Neural crest cell (in vitro differentiated cells): ENCODE data around the gene RTN4IP1. TPM values are rescaled to one million over a fixed set of nuclear protein-coding genes. Genes with fewer than 3 reads are reported as not detected.

ENCODE experiments used
- DNase-seq: peaks from one replicate; pipeline ENCODE4 v3.0.0; 2021; ENCODE audit warnings: low read depth, mixed read lengths, low spot score
- H3K27ac Mint-ChIP-seq: one replicate; pipeline ENCODE4 v1.8.0; 2021; ENCODE audit warnings: mild to moderate bottlenecking, mixed read lengths; ENCODE audit not compliant: unreplicated experiment
- H3K27me3 Mint-ChIP-seq: 2 replicates; pipeline ENCODE4 v1.8.0; 2021; ENCODE audit warnings: low read depth, mild to moderate bottlenecking, mixed read lengths
- H3K36me3 Mint-ChIP-seq: 2 replicates; pipeline ENCODE4 v1.8.0; 2021; ENCODE audit warnings: low read depth, mild to moderate bottlenecking, mixed read lengths
- H3K4me1 Mint-ChIP-seq: 2 replicates; pipeline ENCODE4 v1.8.0; 2021; ENCODE audit warnings: mixed read lengths
- H3K4me3 Mint-ChIP-seq: one replicate; pipeline ENCODE4 v1.8.0; 2021; ENCODE audit warnings: mild to moderate bottlenecking, mixed read lengths
- H3K9me3 Mint-ChIP-seq: 2 replicates; pipeline ENCODE4 v1.8.0; 2021; ENCODE audit warnings: mixed read lengths
- CTCF ChIP-seq: fragments of 200-600 bp; sonication (generic); conservative IDR thresholded peaks from 2 replicates; pipeline ENCODE4 v1.5.0; 2021; ENCODE audit warnings: antibody characterized with exemption, mild to moderate bottlenecking
- total RNA-seq: library from RNA; stranded (reverse); gene quantifications from 2 replicates; pipeline ENCODE4 v1.2.1, GENCODE V29; 2021

RTN4IP1 gene
- total RNA-seq, 1 donor from 2014 or later, result 9.1 TPM

- Mint-ChIP-seq H3K27me3 (no peaks in the 10 kb centered on the region), H3K9me3 (no peaks in the 10 kb centered on the region), H3K4me1 (peaks cover 1% of the 10 kb centered on the region), H3K36me3 (no peaks in the 10 kb centered on the region), H3K4me3 (no peak overlapping the region), H3K27ac (no peak overlapping the region)
- no peak for DNase-seq
- TF ChIP-seq CTCF, result no peak
Observed at GRCh38 chr6:106569428-106569827, 59.9 kb downstream of the RTN4IP1 start.

GRCh38 chr6:106568530-106568929 is 60.8 kb downstream of the RTN4IP1 start:
- H3K27ac Mint-ChIP-seq, result no peak overlapping the region
- no peak for DNase-seq
- no peak overlapping the region for H3K4me3 Mint-ChIP-seq
- H3K4me1 Mint-ChIP-seq, result no peaks in the 10 kb centered on the region
- no peaks in the 10 kb centered on the region for H3K36me3 Mint-ChIP-seq
- no peaks in the 10 kb centered on the region for H3K9me3 Mint-ChIP-seq
- no peak for TF ChIP-seq CTCF
- no peaks in the 10 kb centered on the region for H3K27me3 Mint-ChIP-seq

GRCh38 chr6:106564476-106564875 is 64.8 kb downstream of the RTN4IP1 start:
- H3K27ac Mint-ChIP-seq, result no peak overlapping the region
- no peak for TF ChIP-seq CTCF
- H3K4me1 Mint-ChIP-seq, result peaks cover 13% of the 10 kb centered on the region
- H3K9me3 Mint-ChIP-seq, result no peaks in the 10 kb centered on the region
- no peaks in the 10 kb centered on the region for H3K27me3 Mint-ChIP-seq
- no peaks in the 10 kb centered on the region for H3K36me3 Mint-ChIP-seq
- no peak overlapping the region for H3K4me3 Mint-ChIP-seq
- no peak for DNase-seq

- Mint-ChIP-seq H3K4me3 (no peak overlapping the region), H3K4me1 (peaks cover 13% of the 10 kb centered on the region), H3K36me3 (no peaks in the 10 kb centered on the region), H3K27ac (no peak overlapping the region), H3K9me3 (no peaks in the 10 kb centered on the region), H3K27me3 (no peaks in the 10 kb centered on the region)
- no peak for TF ChIP-seq CTCF
- no peak for DNase-seq
Observed at GRCh38 chr6:106563614-106564013, 65.7 kb downstream of the RTN4IP1 start.

GRCh38 chr6:106561686-106562405 is 67.5 kb downstream of the RTN4IP1 start:
- DNase-seq, result no peak
- H3K4me1 Mint-ChIP-seq, result peaks cover 25% of the 10 kb centered on the region
- no peaks in the 10 kb centered on the region for H3K36me3 Mint-ChIP-seq
- no peaks in the 10 kb centered on the region for H3K9me3 Mint-ChIP-seq
- H3K27ac Mint-ChIP-seq, result no peak overlapping the region
- no peak overlapping the region for H3K4me3 Mint-ChIP-seq
- H3K27me3 Mint-ChIP-seq, result no peaks in the 10 kb centered on the region
- TF ChIP-seq CTCF, result no peak
